OCI-LY3 (cell line): ENCODE data around the gene ABCA4.
"Not testable (repeated sequence)": the region's sequence is repeated elsewhere in the genome, so short reads cannot be mapped to it uniquely, and the experiment has no call there.

Source experiments
- H2AFZ ChIP-seq: fragments of 200-600, 300-600 bp; shearing (Covaris generic); 2 replicates; pipeline ENCODE4 v1.6.0; 2014; ENCODE audit warnings: antibody characterized with exemption, low read depth, low read length
- H3K27ac ChIP-seq: fragments of 200-600, 300-600 bp; sonication (generic); 2 replicates; pipeline ENCODE4 v1.5.1; 2014; ENCODE audit warnings: mild to moderate bottlenecking, low read length, moderate library complexity, mixed read lengths
- H3K27me3 ChIP-seq: fragments of 200-600, 300-600 bp; sonication (generic); 2 replicates; pipeline ENCODE4 v1.6.1; 2014; ENCODE audit warnings: low read depth, low read length, mixed read lengths
- H3K36me3 ChIP-seq: fragments of 200-600, 300-600 bp; sonication (generic); replicated peaks from 2 replicates; pipeline ENCODE3; 2014; ENCODE audit warnings: low read depth, low read length, mixed read lengths
- H3K4me1 ChIP-seq: fragments of 300-600, 200-600 bp; sonication (generic); 2 replicates; pipeline ENCODE4 v1.6.1; 2014; ENCODE audit warnings: low read length, mixed read lengths
- H3K4me2 ChIP-seq: fragments of 200-600, 300-600 bp; sonication (generic); 2 replicates; pipeline ENCODE4 v1.6.1; 2014; ENCODE audit warnings: low read length, mixed read lengths
- H3K4me3 ChIP-seq: fragments of 300-600, 200-600 bp; sonication (generic); 2 replicates; pipeline ENCODE4 v1.5.1; 2014; ENCODE audit warnings: antibody characterized with exemption, mild to moderate bottlenecking, low read length, moderate library complexity
- H3K79me2 ChIP-seq: fragments of 300-600, 200-600 bp; shearing (Covaris generic); 2 replicates; pipeline ENCODE4 v1.6.1; 2014; ENCODE audit warnings: mild to moderate bottlenecking, low read length, mixed read lengths
- H3K9ac ChIP-seq: fragments of 300-600, 200-600 bp; shearing (Covaris generic); 2 replicates; pipeline ENCODE4 v1.6.0; 2014; ENCODE audit warnings: mild to moderate bottlenecking, low read length, moderate library complexity
- H3K9me3 ChIP-seq: fragments of 200-600, 300-600 bp; shearing (Covaris generic); 2 replicates; pipeline ENCODE4 v1.6.1; 2014; ENCODE audit warnings: low read length, mixed read lengths; ENCODE audit not compliant: insufficient read depth
- H4K20me1 ChIP-seq: fragments of 200-600, 300-600 bp; sonication (generic); 2 replicates; pipeline ENCODE4 v1.6.1; 2016; ENCODE audit warnings: low read length, mixed read lengths; ENCODE audit not compliant: insufficient read depth
- CTCF ChIP-seq: fragments of 200-600, 300-600 bp; sonication (generic); IDR thresholded peaks from 2 replicates; pipeline ENCODE4 v1.5.1; 2014; ENCODE audit warnings: antibody characterized with exemption, low read length, low read depth
- EZH2phosphoT487 ChIP-seq: fragments of 200-600 bp; shearing (Covaris generic); IDR thresholded peaks from 2 replicates; pipeline ENCODE4 v1.6.1; 2018; ENCODE audit warnings: antibody characterized with exemption, mixed run types, low read depth

ABCA4 gene

GRCh38 chr1:93958032-93958725 is 162.8 kb downstream of the ABCA4 start:
- TF ChIP-seq CTCF (no peak), EZH2phosphoT487 (no peak)
- H3K4me3 ChIP-seq: no peak overlapping the region
- H3K4me2 ChIP-seq: no peak overlapping the region
- H3K9me3 ChIP-seq: peaks cover 6% of the 10 kb centered on the region; the same call in 1 of the 2 replicates
- no peaks in the 10 kb centered on the region for H3K27me3 ChIP-seq
- H3K4me1 ChIP-seq: no peaks in the 10 kb centered on the region
- H3K79me2 ChIP-seq: no peaks in the 10 kb centered on the region
- no peak overlapping the region for H3K9ac ChIP-seq
- H4K20me1 ChIP-seq: no peaks in the 10 kb centered on the region
- no peak overlapping the region for H2AFZ ChIP-seq
- H3K27ac ChIP-seq: no peak overlapping the region
- H3K36me3 ChIP-seq: no peaks in the 10 kb centered on the region

DNA sequence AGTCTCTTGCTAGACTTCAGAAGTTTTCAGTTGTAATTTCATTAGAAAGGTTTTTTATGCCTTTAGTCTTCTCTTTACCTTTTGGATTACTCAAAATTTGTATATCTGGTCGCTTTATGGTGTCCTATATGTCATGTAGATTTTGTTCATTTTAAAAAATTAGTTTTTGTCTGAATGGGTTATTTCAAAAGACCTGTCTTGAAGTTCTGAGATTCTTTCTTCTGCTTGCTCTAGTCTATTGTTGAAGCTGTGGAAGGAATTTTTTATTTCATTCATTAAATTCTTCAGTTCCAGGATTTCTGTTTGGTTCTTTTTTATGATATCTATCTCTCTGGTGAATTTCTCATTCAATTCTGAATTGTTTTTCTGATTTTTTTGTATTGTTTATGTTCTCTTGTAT is 165.2 kb downstream of the ABCA4 start:
- no peaks in the 10 kb centered on the region for H4K20me1 ChIP-seq
- H3K4me3 ChIP-seq: no peak overlapping the region
- no peaks in the 10 kb centered on the region for H3K79me2 ChIP-seq
- peaks cover 6% of the 10 kb centered on the region; the same call in 1 of the 2 replicates for H3K9me3 ChIP-seq
- H3K4me1 ChIP-seq: no peaks in the 10 kb centered on the region
- no peak overlapping the region for H3K4me2 ChIP-seq
- H3K9ac ChIP-seq: no peak overlapping the region
- no peaks in the 10 kb centered on the region for H3K36me3 ChIP-seq
- TF ChIP-seq EZH2phosphoT487: no peak
- no peak for TF ChIP-seq CTCF
- no peak overlapping the region for H2AFZ ChIP-seq
- H3K27me3 ChIP-seq: no peaks in the 10 kb centered on the region
- H3K27ac ChIP-seq: no peak overlapping the region

DNA sequence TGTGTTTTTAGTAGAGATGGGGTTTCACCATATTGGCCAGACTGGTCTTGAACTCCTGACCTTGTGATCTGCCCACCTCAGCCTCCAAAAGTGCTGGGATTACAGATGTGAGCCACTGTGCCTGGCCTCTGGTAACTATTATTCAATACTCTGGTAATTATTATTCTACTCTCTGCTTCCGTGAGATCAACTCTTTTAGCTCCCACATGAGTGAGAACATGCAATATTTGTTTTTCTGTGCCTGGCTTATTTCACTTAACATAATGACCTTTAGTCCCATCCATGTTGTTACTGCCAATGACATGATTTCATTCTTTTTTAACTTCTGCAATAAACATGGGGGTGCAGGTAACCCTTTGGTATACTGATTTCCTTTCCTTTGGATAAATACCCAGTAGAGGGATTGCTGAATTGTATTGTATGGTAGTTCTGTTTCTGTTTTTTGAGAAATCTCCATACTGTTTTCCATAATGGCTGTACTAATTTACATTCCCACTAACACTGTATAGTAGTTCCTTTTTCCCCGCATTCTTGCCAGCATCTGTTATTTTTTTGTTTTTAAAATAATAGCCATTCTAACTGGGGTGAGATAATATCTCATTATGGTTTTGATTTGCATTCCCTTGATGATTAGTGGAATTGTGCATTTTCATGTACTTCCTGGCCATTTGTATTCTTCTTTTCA is 173.8 kb downstream of the ABCA4 start:
- H3K4me2 ChIP-seq, H3K27ac ChIP-seq: not testable (repeated sequence)

More for the DNA sequence above, 173.8 kb downstream of the ABCA4 start:
- H3K79me2 ChIP-seq, H3K36me3 ChIP-seq, H4K20me1 ChIP-seq, H3K9ac ChIP-seq, H3K4me3 ChIP-seq, H3K4me1 ChIP-seq, H3K27me3 ChIP-seq, H3K9me3 ChIP-seq, H2AFZ ChIP-seq: not testable (repeated sequence)
